Activated T-cell treated with anti-CD3 and anti-CD28 coated beads for 1 hour (primary cell): ENCODE data around the gene PEG3.
"Not testable (repeated sequence)": the region's sequence is repeated elsewhere in the genome, so short reads cannot be mapped to it uniquely, and the experiment has no call there.

ENCODE experiments used
- DNase-seq: peaks from one replicate; pipeline ENCODE4 v3.0.0-alpha.2; 2020; ENCODE audit warnings: low read depth

The PEG3 gene

GRCh38 chr19:56840451-56841192 is at the start of gene PEG3, which contains the start of gene ZIM2:
PEG3 (minus strand) TSS chr19:56840726; CDS start chr19:56824655, 16,071 bp downstream.
ZIM2 (minus strand) TSS chr19:56840726; CDS start chr19:56824277, 16,449 bp downstream.
- DNase-seq = no peak

- DNase-seq = no peak
Observed at GRCh38 chr19:56885173-56885985, 44.9 kb upstream of the PEG3 start.

GRCh38 chr19:56884441-56884840 is 43.9 kb upstream of the PEG3 start:
- DNase-seq = no peak

- DNase-seq = no peak
Observed at GRCh38 chr19:56880592-56881190, 40.2 kb upstream of the PEG3 start.

GRCh38 chr19:56877069-56877715 is 36.7 kb upstream of the PEG3 start:
- DNase-seq = no peak

DNA sequence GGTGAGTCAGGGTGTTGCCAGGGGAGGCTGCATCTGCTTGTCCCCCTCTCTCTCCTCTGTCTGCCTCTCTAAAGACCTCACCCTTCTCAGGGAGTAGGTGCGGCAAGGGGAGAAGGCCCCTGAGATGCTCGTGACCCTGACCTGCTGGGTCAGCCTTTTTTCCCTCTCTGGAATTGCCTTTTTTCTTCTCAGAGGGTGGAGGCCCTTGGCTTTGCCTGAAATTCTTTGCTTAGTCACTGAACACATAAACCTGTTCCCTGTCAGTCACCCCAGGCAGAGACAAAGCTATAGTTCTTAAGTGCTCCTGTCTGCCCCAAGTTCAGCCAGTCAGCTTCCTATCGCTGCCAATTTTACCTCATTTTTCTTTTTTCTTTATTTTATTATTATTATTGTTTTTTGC is 35.2 kb upstream of the PEG3 start:
- DNase-seq = no peak

DNA sequence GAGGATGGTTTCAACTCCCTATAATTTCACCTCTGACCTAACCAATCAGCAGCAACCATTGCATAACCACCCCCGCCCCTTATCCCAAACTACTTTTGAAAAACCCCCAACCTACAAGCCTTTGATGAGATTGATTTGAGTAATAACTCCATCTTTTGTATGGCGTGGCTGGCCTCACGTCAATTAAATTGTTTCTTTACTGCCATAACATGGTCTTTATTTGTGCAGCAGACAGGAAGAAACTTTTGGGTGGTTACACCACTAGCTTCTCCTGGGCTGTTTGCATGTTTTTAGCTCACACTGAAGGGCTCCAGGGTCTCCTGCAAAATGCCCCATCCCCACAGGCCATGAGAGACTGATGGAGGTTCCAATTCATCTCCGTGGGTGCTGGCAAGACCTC is 34.0 kb upstream of the PEG3 start:
- no peak for DNase-seq

DNA sequence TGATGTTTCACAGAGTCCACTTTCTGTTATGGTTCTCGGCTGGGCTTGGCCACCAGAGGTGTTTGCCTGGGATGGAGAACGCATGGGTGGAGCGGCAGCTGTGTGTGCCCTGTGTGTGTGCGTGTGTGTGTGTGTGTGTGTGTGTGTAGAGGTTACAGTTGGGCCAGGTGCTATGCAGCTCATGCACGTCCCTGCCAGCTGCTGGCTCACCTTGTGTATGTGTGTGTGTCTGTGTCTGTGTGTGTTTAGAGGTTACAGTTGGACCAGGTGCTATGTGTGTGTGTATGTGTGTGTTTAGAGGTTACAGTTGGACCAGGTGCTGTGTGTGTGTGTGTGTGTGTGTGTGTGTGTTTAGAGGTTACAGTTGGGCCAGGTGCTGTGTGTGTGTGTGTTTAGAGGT is 33.0 kb upstream of the PEG3 start:
- no peak for DNase-seq

- no peak for DNase-seq
Observed at GRCh38 chr19:56869886-56870285, 29.4 kb upstream of the PEG3 start.

- DNase-seq = no peak
Observed at GRCh38 chr19:56868446-56868845, 27.9 kb upstream of the PEG3 start.

DNA sequence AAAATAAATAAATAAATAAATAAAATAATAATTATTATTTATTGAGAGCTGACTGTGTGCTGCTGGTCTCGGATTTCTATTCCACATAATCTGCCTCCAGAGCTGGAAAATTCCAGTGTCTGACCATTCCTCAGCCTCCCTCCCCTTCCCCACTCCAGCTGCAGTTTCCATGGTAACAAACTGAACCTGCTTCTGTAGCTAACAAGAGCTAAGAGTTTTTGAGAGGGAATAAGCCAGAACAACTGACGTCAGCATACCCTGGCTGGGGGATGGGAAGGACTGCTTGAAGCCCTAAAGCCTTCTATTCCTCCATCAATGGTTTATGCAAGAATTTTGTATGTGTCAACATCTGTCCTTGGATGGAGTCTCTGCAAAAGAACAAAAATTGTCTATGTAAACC is 26.0 kb upstream of the PEG3 start:
- no peak for DNase-seq

GRCh38 chr19:56864443-56865125 is 24.1 kb upstream of the PEG3 start:
- no peak for DNase-seq

GRCh38 chr19:56862741-56863140 is 22.2 kb upstream of the PEG3 start:
- DNase-seq = no peak

GRCh38 chr19:56860409-56860808 is 19.9 kb upstream of the PEG3 start:
- not testable (repeated sequence) for DNase-seq

DNA sequence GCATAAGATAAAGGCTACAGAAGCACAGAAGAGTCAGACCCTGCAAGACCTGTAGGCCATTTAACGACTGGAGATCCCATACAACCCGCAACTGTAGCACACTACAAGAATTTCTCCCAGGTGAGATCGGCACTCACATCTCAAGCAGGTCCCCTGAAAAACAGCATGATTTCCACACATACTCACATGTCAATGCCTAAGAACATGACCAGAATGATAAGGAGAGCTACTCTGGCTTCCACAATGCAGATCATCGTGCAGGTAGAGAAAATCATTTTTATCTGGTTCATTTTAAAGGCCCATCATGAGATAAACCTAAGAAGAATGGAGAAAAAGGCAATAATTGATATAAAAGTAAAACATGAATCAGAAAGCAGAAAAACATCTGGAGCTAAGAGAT is 17.5 kb upstream of the PEG3 start:
- DNase-seq = no peak

GRCh38 chr19:56856822-56857221 is 16.3 kb upstream of the PEG3 start:
- DNase-seq = no peak

- not testable (repeated sequence) for DNase-seq
Observed at GRCh38 chr19:56852361-56852760, 11.8 kb upstream of the PEG3 start.

GRCh38 chr19:56848166-56848565 is 7.6 kb upstream of the PEG3 start:
- no peak for DNase-seq

GRCh38 chr19:56842412-56842811 is 1.9 kb upstream of the PEG3 start:
- DNase-seq = no peak

DNA sequence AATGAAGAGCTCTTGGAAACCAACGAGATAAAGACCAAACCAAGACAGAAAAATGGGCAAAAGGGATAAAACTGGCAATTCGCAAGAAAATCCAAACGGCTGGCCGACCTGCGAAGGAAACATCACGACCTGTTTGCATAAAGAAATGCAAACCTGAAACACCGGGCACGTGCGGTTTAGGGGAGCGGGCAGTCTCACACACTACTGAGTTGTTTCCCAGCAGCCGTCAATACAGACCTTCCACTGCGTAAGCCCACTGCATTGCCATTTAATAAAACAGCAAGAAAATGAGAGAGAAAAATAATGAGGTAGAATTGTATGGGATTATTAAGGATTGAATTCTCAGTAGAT is 642 bp upstream of the PEG3 start:
- no peak for DNase-seq

- no peak for DNase-seq
Observed at GRCh38 chr19:56839652-56840450, 675 bp downstream of the PEG3 start.
